Osteocyte (in vitro differentiated cells): ENCODE measurements around the gene RHEB. TPM values are rescaled to one million over a fixed set of nuclear protein-coding genes. Genes with fewer than 3 reads are reported as not detected.

Experiments
- DNase-seq: peaks from one replicate; pipeline ENCODE4 v3.0.0; 2021; ENCODE audit warnings: mixed read lengths; ENCODE audit not compliant: unreplicated experiment; ENCODE audit errors: extremely low spot score
- H3K27ac Mint-ChIP-seq: one replicate; pipeline ENCODE4 v1.8.0; 2021; ENCODE audit warnings: mild to moderate bottlenecking, mixed read lengths; ENCODE audit not compliant: unreplicated experiment
- H3K27me3 Mint-ChIP-seq: one replicate; pipeline ENCODE4 v1.8.0; 2021; ENCODE audit warnings: mixed read lengths; ENCODE audit not compliant: unreplicated experiment
- H3K36me3 Mint-ChIP-seq: one replicate; pipeline ENCODE4 v1.8.0; 2021; ENCODE audit warnings: mixed read lengths; ENCODE audit not compliant: unreplicated experiment
- H3K4me1 Mint-ChIP-seq: one replicate; pipeline ENCODE4 v1.8.0; 2021; ENCODE audit warnings: mixed read lengths; ENCODE audit not compliant: unreplicated experiment
- H3K4me3 Mint-ChIP-seq: one replicate; pipeline ENCODE4 v1.8.0; 2021; ENCODE audit warnings: mild to moderate bottlenecking, moderate library complexity, mixed read lengths; ENCODE audit not compliant: unreplicated experiment
- H3K9me3 Mint-ChIP-seq: one replicate; pipeline ENCODE4 v1.8.0; 2021; ENCODE audit warnings: mixed read lengths; ENCODE audit not compliant: unreplicated experiment
- CTCF ChIP-seq: fragments of 200-600 bp; sonication (generic); IDR thresholded peaks from 2 replicates; pipeline ENCODE4 v1.5.0; 2021; ENCODE audit warnings: antibody characterized with exemption, mild to moderate bottlenecking, moderate library complexity
- total RNA-seq: library from RNA; stranded (reverse); gene quantifications from 2 replicates; pipeline ENCODE4 v1.2.1, GENCODE V29; 2021

The RHEB gene
- total RNA-seq, 1 donor from 2014 or later: 97.7 TPM

GRCh38 chr7:151425670-151426440 lies 93.8 kb downstream of the RHEB start:
- peaks cover 9% of the 10 kb centered on the region for H3K9me3 Mint-ChIP-seq
- H3K27ac Mint-ChIP-seq: peak overlapping the region; percentile 70
- H3K4me3 Mint-ChIP-seq: no peak overlapping the region
- no peak for TF ChIP-seq CTCF
- H3K27me3 Mint-ChIP-seq: peaks cover 19% of the 10 kb centered on the region
- H3K4me1 Mint-ChIP-seq: peaks cover 41% of the 10 kb centered on the region
- DNase-seq: no peak
- H3K36me3 Mint-ChIP-seq: no peaks in the 10 kb centered on the region

- Mint-ChIP-seq H3K9me3 (peaks cover 13% of the 10 kb centered on the region), H3K4me3 (no peak overlapping the region), H3K36me3 (peaks cover 3% of the 10 kb centered on the region), H3K27ac (no peak overlapping the region), H3K4me1 (peaks cover 38% of the 10 kb centered on the region), H3K27me3 (peaks cover 26% of the 10 kb centered on the region)
- no peak for DNase-seq
- TF ChIP-seq CTCF: no peak
These were observed 94.9 kb downstream of the RHEB start for GRCh38 chr7:151424799-151425198.

- Mint-ChIP-seq H3K4me3 (no peak overlapping the region), H3K4me1 (peaks cover 30% of the 10 kb centered on the region)
These were observed 95.8 kb downstream of the RHEB start for GRCh38 chr7:151423936-151424335.

GRCh38 chr7:151423226-151423625 lies 96.5 kb downstream of the RHEB start:
- peaks cover 26% of the 10 kb centered on the region for H3K27me3 Mint-ChIP-seq
- peaks cover 23% of the 10 kb centered on the region for H3K4me1 Mint-ChIP-seq
- no peak for TF ChIP-seq CTCF
- H3K27ac Mint-ChIP-seq: no peak overlapping the region
- H3K36me3 Mint-ChIP-seq: peaks cover 3% of the 10 kb centered on the region
- no peak overlapping the region for H3K4me3 Mint-ChIP-seq
- no peak for DNase-seq
- H3K9me3 Mint-ChIP-seq: peaks cover 13% of the 10 kb centered on the region

More at GRCh38 chr7:151423936-151424335, 95.8 kb downstream of the RHEB start:
- peaks cover 26% of the 10 kb centered on the region for H3K27me3 Mint-ChIP-seq
- TF ChIP-seq CTCF: no peak
- DNase-seq: no peak
- H3K36me3 Mint-ChIP-seq: peaks cover 3% of the 10 kb centered on the region
- peaks cover 13% of the 10 kb centered on the region for H3K9me3 Mint-ChIP-seq
- H3K27ac Mint-ChIP-seq: no peak overlapping the region

GRCh38 chr7:151422212-151422611 lies 97.5 kb downstream of the RHEB start:
- no peak overlapping the region for H3K27ac Mint-ChIP-seq
- peaks cover 16% of the 10 kb centered on the region for H3K9me3 Mint-ChIP-seq
- peaks cover 3% of the 10 kb centered on the region for H3K36me3 Mint-ChIP-seq
- H3K27me3 Mint-ChIP-seq: peaks cover 30% of the 10 kb centered on the region
- no peak for DNase-seq
- no peak for TF ChIP-seq CTCF
- no peak overlapping the region for H3K4me3 Mint-ChIP-seq
- peaks cover 16% of the 10 kb centered on the region for H3K4me1 Mint-ChIP-seq
